GM19455 (cell line): ENCODE results near the gene VASH2.

ENCODE experiments used
- ATAC-seq: cut with Tn5 transposase; IDR thresholded peaks from one replicate; pipeline ENCODE4 v1.9.1; 2021; ENCODE audit not compliant: unreplicated experiment

The VASH2 gene

GRCh38 chr1:212928323-212929291 is 21.7 kb upstream of the VASH2 start:
- no peak for ATAC-seq

- ATAC-seq, result no peak
Observed at GRCh38 chr1:212930986-212931678, 19.2 kb upstream of the VASH2 start.

DNA sequence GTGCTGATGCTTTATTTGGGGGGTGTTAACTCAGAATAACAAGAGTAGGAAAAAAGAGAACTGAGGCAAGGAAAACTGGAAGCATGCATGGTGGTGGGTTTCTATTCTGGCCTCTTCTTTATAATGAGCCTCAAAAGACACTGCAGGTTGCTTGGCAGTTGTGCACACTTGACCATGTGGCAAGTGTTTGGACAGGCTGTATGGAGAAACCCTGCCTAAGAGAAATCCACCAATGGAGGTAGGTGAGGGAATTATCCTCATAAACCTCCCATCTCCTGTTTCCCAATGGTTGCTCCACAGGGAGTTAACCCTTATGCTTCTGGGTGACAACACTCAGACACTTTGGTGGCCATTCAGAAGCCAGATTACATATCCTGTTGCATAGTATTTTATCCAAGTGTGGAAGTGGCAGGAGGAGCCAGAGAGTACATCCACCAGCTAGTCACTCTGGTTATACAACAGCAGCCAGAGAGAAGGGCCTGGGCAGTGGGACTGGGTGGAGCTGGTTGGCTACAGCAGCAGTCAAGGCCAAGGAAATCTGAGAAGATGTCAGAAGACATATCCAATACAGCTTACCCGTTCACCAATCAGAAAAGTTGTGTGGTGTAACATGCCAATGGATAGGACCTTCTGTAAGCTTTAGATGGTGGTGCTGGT is 16.4 kb upstream of the VASH2 start:
- ATAC-seq, result no peak

DNA sequence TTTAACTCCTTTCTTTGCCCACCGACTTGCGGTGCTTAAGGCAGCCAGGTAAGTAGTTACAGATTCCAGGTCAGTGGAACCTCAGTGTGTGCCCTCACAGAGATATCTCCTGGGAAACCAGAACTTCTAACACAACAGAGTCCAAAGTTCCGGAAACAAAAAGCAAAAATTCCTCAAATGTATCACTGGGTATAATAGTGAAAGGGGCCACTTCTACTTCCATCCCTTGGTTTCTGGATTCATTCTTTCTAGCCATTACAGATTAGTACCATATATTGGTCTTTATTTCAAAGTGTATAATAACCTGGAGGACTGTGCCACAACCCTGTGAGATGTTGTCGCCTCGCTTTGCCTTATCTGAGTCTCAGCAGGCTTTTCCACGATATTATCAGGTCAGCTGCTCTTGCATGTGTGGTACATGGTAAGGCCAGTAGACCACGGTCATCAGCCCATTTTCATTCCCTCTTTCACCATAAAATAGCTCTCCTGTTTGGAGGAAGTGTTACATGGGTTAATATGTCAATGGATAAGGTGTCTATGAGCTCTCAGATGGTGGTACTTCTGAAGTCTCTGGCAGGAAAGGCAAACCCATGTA is 14.9 kb upstream of the VASH2 start:
- ATAC-seq, result no peak

GRCh38 chr1:212937034-212937433 is 13.3 kb upstream of the VASH2 start:
- ATAC-seq, result no peak

GRCh38 chr1:212938846-212939245 is 11.5 kb upstream of the VASH2 start:
- ATAC-seq, result no peak

GRCh38 chr1:212941452-212941851 is 8.9 kb upstream of the VASH2 start:
- ATAC-seq, result no peak

- no peak for ATAC-seq
Observed at GRCh38 chr1:212942679-212943392, 7.5 kb upstream of the VASH2 start.

- ATAC-seq, result no peak
Observed at GRCh38 chr1:212943393-212943710, 7.0 kb upstream of the VASH2 start.

GRCh38 chr1:212944229-212944901 is 6.0 kb upstream of the VASH2 start:
- no peak for ATAC-seq

DNA sequence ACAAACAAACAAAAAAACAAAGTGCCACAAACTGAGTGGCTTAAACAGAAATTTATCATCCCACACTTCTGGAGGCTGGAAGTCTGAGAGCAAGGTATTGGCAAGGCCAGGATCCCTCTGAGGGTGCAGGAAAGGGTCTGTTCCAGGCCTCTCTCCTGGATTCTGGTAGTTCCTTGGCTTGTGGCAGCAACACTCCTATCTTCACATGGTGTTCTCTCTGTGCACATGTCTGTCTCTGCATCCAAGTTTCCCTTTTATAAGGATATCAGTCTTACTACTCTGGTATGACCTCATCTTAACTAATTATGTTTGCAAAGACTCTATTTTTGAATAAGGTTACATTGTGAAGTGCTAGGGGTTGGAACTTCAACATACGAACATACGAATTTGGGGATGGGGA is 5.3 kb upstream of the VASH2 start:
- no peak for ATAC-seq

GRCh38 chr1:212945463-212946160 is 4.7 kb upstream of the VASH2 start:
- ATAC-seq, result no peak

GRCh38 chr1:212946872-212947271 is 3.5 kb upstream of the VASH2 start:
- ATAC-seq, result no peak

- ATAC-seq, result no peak
Observed at GRCh38 chr1:212949771-212950170, 570 bp upstream of the VASH2 start.

DNA sequence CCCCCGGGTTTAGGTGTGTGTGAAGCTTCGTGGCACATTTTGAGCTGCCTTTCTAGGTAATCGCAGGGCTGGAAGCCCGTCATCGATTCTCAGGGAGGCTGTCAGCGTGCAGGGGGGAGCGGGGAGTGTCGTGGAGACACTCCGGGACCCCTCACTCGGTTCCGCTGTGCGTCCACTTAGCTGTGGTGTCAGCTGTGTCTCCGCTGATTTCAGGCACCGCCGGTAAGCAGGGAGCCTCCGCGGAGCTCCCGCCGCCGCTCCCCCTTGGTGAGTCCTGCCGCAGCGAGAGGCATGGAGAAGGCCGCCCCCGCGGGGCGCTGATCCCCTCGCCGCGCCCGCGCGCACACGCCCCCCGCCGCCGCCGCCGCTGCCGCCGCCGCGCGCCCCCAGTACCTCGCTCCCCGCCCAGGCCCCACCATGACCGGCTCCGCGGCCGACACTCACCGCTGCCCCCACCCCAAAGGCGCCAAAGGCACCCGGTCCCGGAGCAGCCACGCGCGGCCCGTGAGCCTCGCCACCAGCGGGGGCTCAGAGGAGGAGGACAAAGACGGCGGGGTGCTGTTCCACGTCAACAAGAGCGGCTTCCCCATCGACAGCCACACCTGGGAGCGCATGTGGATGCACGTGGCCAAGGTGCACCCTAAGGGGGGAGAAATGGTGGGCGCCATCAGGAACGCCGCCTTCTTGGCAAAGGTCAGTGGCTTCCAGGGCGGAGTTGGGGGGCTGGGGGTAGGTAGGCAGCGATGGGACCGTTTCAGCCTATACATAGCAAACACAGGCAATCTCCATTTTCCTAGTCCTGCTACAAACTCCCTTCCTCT is 995 bp downstream of the VASH2 start:
- ATAC-seq, result peak; percentile 4

DNA sequence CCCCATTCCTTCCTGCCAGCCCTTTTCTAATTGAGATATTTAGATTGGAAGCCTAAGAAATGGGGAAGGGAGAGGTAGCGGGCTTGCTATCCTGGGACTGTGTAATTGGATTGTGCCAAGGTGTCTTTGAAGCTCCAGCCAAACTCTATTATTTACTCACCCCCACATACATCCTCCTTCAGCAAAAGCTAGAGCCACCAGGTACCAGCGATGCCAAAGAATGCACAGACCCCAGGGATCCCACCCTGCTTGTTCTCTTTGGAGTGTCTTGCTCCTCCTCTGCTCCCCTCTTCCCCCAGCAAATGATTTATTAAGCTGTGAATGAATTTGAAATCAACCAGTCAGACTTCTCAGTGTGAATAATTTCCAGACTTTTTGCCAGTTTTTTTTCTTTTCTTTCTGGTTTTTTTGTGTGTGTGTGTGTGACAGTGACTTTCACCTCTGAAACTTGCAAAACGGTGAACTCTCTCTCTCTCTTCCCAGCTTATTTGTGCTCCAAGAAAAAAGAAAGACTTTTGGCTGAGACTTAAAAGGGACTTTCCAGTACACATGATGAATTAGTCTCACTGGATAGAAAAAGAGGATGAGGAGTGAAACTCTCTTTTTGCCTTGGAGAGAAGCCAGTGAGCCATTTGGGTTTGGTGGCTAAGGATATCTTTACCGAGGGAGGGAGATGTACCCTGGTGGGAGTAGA is 1.8 kb downstream of the VASH2 start:
- ATAC-seq, result no peak

DNA sequence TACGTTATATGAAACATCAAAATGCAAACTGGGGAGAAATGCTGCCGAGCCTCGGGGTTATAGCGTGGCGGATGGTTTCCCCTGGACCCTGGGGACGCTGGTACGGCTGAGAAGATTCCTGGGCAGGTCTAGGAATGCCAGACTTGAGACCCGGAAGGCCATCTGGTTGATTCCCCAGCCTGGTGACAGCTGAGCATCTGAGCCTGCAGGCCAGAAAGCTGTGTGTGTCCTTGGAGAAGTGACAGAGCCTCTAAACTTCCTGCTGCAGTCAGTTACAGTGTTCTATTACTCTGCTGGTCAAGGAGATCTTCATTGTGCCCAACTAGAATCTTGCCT is 2.3 kb downstream of the VASH2 start:
- ATAC-seq, result no peak

DNA sequence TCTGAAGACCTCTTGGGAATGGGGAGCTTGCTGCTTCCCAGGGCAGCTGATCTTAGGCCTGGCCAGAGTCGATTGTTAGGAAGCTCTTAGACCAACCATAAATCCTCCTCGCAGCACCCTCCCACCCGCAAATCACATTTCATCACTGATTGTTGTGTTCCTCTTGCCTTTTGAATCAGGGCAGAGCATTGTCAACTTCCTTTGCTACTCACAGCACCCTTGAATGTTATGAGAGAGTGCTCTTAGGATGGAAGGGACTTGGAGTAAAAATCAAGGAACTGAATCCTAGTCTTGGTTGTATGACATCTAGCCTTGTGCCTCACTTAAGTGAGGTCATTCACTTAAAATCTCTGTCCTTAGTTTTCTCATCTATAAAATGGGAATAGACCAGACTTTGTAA is 3.0 kb downstream of the VASH2 start:
- no peak for ATAC-seq
